K562 (cell line): ENCODE measurements around the gene ARHGAP10. TPM values are rescaled to one million over a fixed set of nuclear protein-coding genes. Genes with fewer than 3 reads are reported as not detected.

Experiments
- ATAC-seq: fragments of 200-7000 bp; cut with Tn5 transposase; 3 replicates; pipeline ENCODE4 v1.9.1; 2020; ENCODE audit warnings: moderate library complexity
- BruUV-seq: library from RNA; stranded (reverse); fragments of 400-500 nt; replicated peaks from 2 replicates; lab custom pipeline; 2021; lab: Mats Ljungman, UMichigan
- CTCF ChIA-PET: fragments of 300-600 bp; formaldehyde crosslinking; extraction: SDS; loops from one replicate; lab custom pipeline; 2021; ENCODE audit warnings: low intra/inter-chr PET ratio; lab: Yijun Ruan, JAX
- POLR2A ChIA-PET: fragments of 300-600, 350-650 bp; sonication (Branson Sonifier 250); formaldehyde crosslinking; extraction: SDS; loops from one replicate; lab custom pipeline; 2021; ENCODE audit warnings: antibody characterized with exemption, inconsistent platforms; lab: Yijun Ruan, JAX
- DNase-seq, 4 experiments: peaks; one replicate each; pipeline versions ENCODE4 v3.0.0 to v3.0.0-alpha.2; 2011 to 2018; ENCODE audit warnings: low spot score in 3 of 4, mixed read lengths in 3 of 4; ENCODE audit errors: extremely low read depth in 1 of 4
- FAIRE-seq: peaks from 2 replicates; lab custom pipeline; 2011; peaks lifted over from hg19 to GRCh38; lab: Jason Lieb, UNC
- H2AFZ ChIP-seq: 2 replicates; pipeline ENCODE4 v1.6.0; 2011; ENCODE audit warnings: low read depth, low read length, control low read depth, inconsistent platforms
- H3K27ac ChIP-seq: fragments of 200-600 bp; 3 replicates; pipeline ENCODE4 v1.8.0; 2011; ENCODE audit warnings: low read depth, mild to moderate bottlenecking, control low read depth, inconsistent platforms, low read length, moderate library complexity, mixed read lengths; ENCODE audit errors: extremely low read depth
- H3K27me3 ChIP-seq, 2 experiments: fragments of 300-600 bp in 1 of 2; 2 replicates in 1 of 2; 3 replicates in 1 of 2; pipeline versions ENCODE4 v1.6.0 to v1.8.0; 2011; ENCODE audit warnings: inconsistent platforms in 2 of 2, low read length in 2 of 2, mild to moderate bottlenecking in 1 of 2, mixed read lengths in 1 of 2, moderate library complexity in 1 of 2; ENCODE audit not compliant: control insufficient read depth in 2 of 2, insufficient read depth in 2 of 2
- H3K36me3 ChIP-seq: fragments of 300-600 bp; 3 replicates; pipeline ENCODE4 v1.8.0; 2011; ENCODE audit warnings: mild to moderate bottlenecking, low read length, inconsistent platforms; ENCODE audit not compliant: control insufficient read depth, insufficient read depth
- H3K4me1 ChIP-seq, 2 experiments: fragments of 200-600 bp in 1 of 2; replicated peaks in 1 of 2; 2 replicates in 1 of 2; 3 replicates in 1 of 2; pipeline versions ENCODE4 v1.5.1 to v1.8.0; 2011; ENCODE audit warnings: inconsistent platforms in 2 of 2, low read length in 2 of 2, mild to moderate bottlenecking in 1 of 2, mixed read lengths in 1 of 2, moderate library complexity in 1 of 2; ENCODE audit not compliant: control insufficient read depth in 2 of 2, insufficient read depth in 2 of 2
- H3K4me2 ChIP-seq: 2 replicates; pipeline ENCODE4 v1.6.1; 2011; ENCODE audit warnings: low read length, control low read depth, inconsistent platforms, mixed read lengths; ENCODE audit not compliant: insufficient read depth
- H3K4me3 ChIP-seq: fragments of 200-600 bp; sonication (generic), shearing (Covaris generic); 2 replicates; pipeline ENCODE4 v1.5.1; 2016; ENCODE audit warnings: control low read depth, inconsistent platforms
- H3K79me2 ChIP-seq: fragments of 200-600 bp; 3 replicates; pipeline ENCODE4 v1.8.0; 2011; ENCODE audit warnings: low read length, inconsistent platforms; ENCODE audit not compliant: control insufficient read depth, insufficient read depth
- H3K9ac ChIP-seq, 2 experiments: 2 replicates each; pipeline versions ENCODE4 v1.6.0 to v1.6.1; 2011; ENCODE audit warnings: low read depth in 2 of 2, low read length in 2 of 2, control low read depth in 1 of 2, inconsistent platforms in 1 of 2, mild to moderate bottlenecking in 1 of 2, mixed read lengths in 1 of 2; ENCODE audit not compliant: insufficient read depth in 1 of 2
- H3K9me1 ChIP-seq: one replicate; pipeline ENCODE4 v1.6.0; 2011; ENCODE audit warnings: inconsistent platforms, mild to moderate bottlenecking, low read length, moderate library complexity; ENCODE audit not compliant: control insufficient read depth, insufficient read depth
- H3K9me3 ChIP-seq: replicated peaks from 2 replicates; pipeline ENCODE4 v1.5.1; 2011; ENCODE audit warnings: low read depth, low read length, inconsistent platforms; ENCODE audit not compliant: control insufficient read depth, insufficient read depth
- H4K20me1 ChIP-seq: replicated peaks from 2 replicates; pipeline ENCODE4 v1.6.1; 2011; ENCODE audit warnings: low read length, inconsistent platforms, mixed read lengths; ENCODE audit not compliant: control insufficient read depth, insufficient read depth
- BRD9 ChIP-seq: fragments of 450-650 bp; IDR thresholded peaks from 2 replicates; pipeline ENCODE4 v1.6.1; 2018; ENCODE audit warnings: low read depth; ENCODE audit not compliant: partially characterized antibody
- CBFA2T3 ChIP-seq: fragments of 450-650 bp; IDR thresholded peaks from 2 replicates; pipeline ENCODE4 v1.6.1; 2017
- ELF2 ChIP-seq: fragments of 250-450 bp; sonication (Bioruptor Pico); IDR thresholded peaks from 2 replicates; pipeline ENCODE4 v1.5.0; 2021; ENCODE audit warnings: mild to moderate bottlenecking
- ELF4 ChIP-seq: fragments of 450-650 bp; formaldehyde crosslinking; IDR thresholded peaks from 2 replicates; pipeline ENCODE4 v1.4.0; 2022; ENCODE audit warnings: missing genetic modification characterization
- FOXJ2 ChIP-seq: fragments of 200-800 bp; sonication (Bioruptor generic); IDR thresholded peaks from 2 replicates; pipeline ENCODE4 v1.6.1; 2016; ENCODE audit warnings: missing genetic modification characterization, missing compliant biosample characterization
- FOXJ3 ChIP-seq: sonication (generic); formaldehyde crosslinking; IDR thresholded peaks from 2 replicates; pipeline ENCODE4 v1.4.0; 2020; ENCODE audit warnings: mild to moderate bottlenecking, missing genetic modification reagents
- GTF2B ChIP-seq: IDR thresholded peaks from 2 replicates; pipeline ENCODE4 v1.6.1; 2011; ENCODE audit not compliant: insufficient read length; ENCODE audit errors: extremely low read depth
- HDAC8 ChIP-seq: fragments of 450-650 bp; IDR thresholded peaks from 2 replicates; pipeline ENCODE4 v1.6.1; 2016; ENCODE audit warnings: mild to moderate bottlenecking, missing genetic modification characterization, moderate library complexity, missing compliant biosample characterization
- NCOA4 ChIP-seq: fragments of 450-650 bp; IDR thresholded peaks from 2 replicates; pipeline ENCODE4 v1.6.1; 2018; ENCODE audit warnings: mild to moderate bottlenecking; ENCODE audit not compliant: partially characterized antibody
- NFIC ChIP-seq: fragments of 450-650 bp; IDR thresholded peaks from 2 replicates; pipeline ENCODE4 v1.6.1; 2017; ENCODE audit warnings: mild to moderate bottlenecking, inconsistent platforms
- NR1H2 ChIP-seq: sonication (generic); formaldehyde crosslinking; IDR thresholded peaks from 2 replicates; pipeline ENCODE4 v1.4.0; 2020; ENCODE audit warnings: mild to moderate bottlenecking, missing genetic modification reagents
- NR4A1 ChIP-seq, 2 experiments: fragments of 250-450 bp in 1 of 2; fragments of 450-650 bp in 1 of 2; sonication (Bioruptor Pico) in 1 of 2; IDR thresholded peaks; 2 replicates each; pipeline versions ENCODE4 v1.4.0 to v1.6.1; 2016 to 2020; ENCODE audit warnings: mild to moderate bottlenecking in 2 of 2, missing compliant biosample characterization in 1 of 2, missing genetic modification characterization in 1 of 2, moderate library complexity in 1 of 2
- RAD51 ChIP-seq: fragments of 450-650 bp; IDR thresholded peaks from 2 replicates; pipeline ENCODE4 v1.7.1; 2016; ENCODE audit warnings: low read depth, mild to moderate bottlenecking, borderline replicate concordance
- RBFOX2 ChIP-seq: fragments of 200-400 bp; formaldehyde crosslinking; IDR thresholded peaks from 2 replicates; pipeline ENCODE4 v1.6.1; 2017; ENCODE audit warnings: low read depth, mild to moderate bottlenecking, low read length, moderate library complexity
- RNF2 ChIP-seq: sonication (generic); IDR thresholded peaks from 2 replicates; pipeline ENCODE4 v1.6.1; 2016
- SRSF9 ChIP-seq: fragments of 200-400 bp; formaldehyde crosslinking; IDR thresholded peaks from 2 replicates; pipeline ENCODE4 v1.6.1; 2017; ENCODE audit warnings: low read depth, low read length, borderline replicate concordance
- TEAD1 ChIP-seq, 2 experiments: fragments of 450-650 bp in 1 of 2; sonication (generic) in 1 of 2; formaldehyde crosslinking; IDR thresholded peaks; 2 replicates each; pipeline versions ENCODE4 v1.4.0 to v1.8.0; 2020 to 2022; ENCODE audit warnings: mild to moderate bottlenecking in 2 of 2, missing genetic modification reagents in 1 of 2
- TFAM ChIP-seq: fragments of 250-450 bp; sonication (Bioruptor Pico); conservative IDR thresholded peaks from 2 replicates; pipeline ENCODE4 v1.5.0; 2021; ENCODE audit warnings: mild to moderate bottlenecking, moderate library complexity
- ZNF507 ChIP-seq: conservative IDR thresholded peaks from 2 replicates; pipeline ENCODE4 v1.6.1; 2017; ENCODE audit warnings: missing genetic modification characterization, missing compliant biosample characterization
- ZNF695 ChIP-seq: fragments of 450-650 bp; formaldehyde crosslinking; IDR thresholded peaks from 2 replicates; pipeline ENCODE4 v1.4.0; 2020; ENCODE audit warnings: mild to moderate bottlenecking, moderate library complexity
- WGBS: fragments of 100-300 bp; shearing (Covaris generic); methylation state at CpG from one replicate; pipeline ENCODE4 v1.1.6; 2016; ENCODE audit warnings: low coverage, mixed read lengths; ENCODE audit not compliant: insufficient coverage; ENCODE audit errors: missing lambda C conversion rate; 5-methylcytosine and 5-hydroxymethylcytosine counted together
- in situ Hi-C: fragments of 300-500 bp; cut with MboI; formaldehyde crosslinking; loops from 4 replicates; pipeline ENCODE4 v1.15.0; 2018; ENCODE audit warnings: inconsistent platforms, mixed read lengths
- intact Hi-C: fragments of 100-400 bp; cut with micrococcal nuclease; formaldehyde crosslinking; loops from 2 replicates; pipeline ENCODE4 v1.14.2; 2022
- polyA plus RNA-seq, 8 experiments: library from polyadenylated mRNA; depleted of rRNA in 4 of 8; stranded (reverse) in 5 of 8; unstranded in 3 of 8; fragments of >200 nt; fragmentation: Nextera tagmentation in 2 of 8; fragmentation: Illumina TruSeq in 1 of 8; extraction: Ambion mirVana in 2 of 8; extraction: Trizol in 1 of 8; gene quantifications; 2 replicates each; pipeline versions ENCODE4 v1.2.1 to v1.2.3, GENCODE V29; 2011 to 2014; ENCODE audit warnings: inconsistent platforms in 1 of 8, missing spikeins in 1 of 8
- total RNA-seq, 7 experiments: library from RNA; depleted of rRNA in 6 of 7; stranded (reverse); fragments of >200 nt in 6 of 7; fragmentation: Illumina TruSeq in 2 of 7; extraction: Trizol in 2 of 7; gene quantifications; 2 replicates each; pipeline versions ENCODE4 v1.2.1 to v1.2.3, GENCODE V29; 2011 to 2021; ENCODE audit warnings: low replicate concordance in 1 of 7

Gene ARHGAP10
- total and polyA plus RNA-seq, 9 of the 15 experiments (the other 6 are each of a cell fraction or from before 2014, with no cell fraction given), result 0.03 to 0.22 (median 0.06) TPM; not detected in 3

- Histone ChIP-seq H3K9ac (no peak overlapping the region), H3K4me2 (no peak overlapping the region), H3K27ac (no peak overlapping the region), H3K36me3 (no peaks in the 10 kb centered on the region), H3K4me1 (no peaks in the 10 kb centered on the region), H3K27me3 (no peaks in the 10 kb centered on the region), H3K9me3 (no peaks in the 10 kb centered on the region), H4K20me1 (no peaks in the 10 kb centered on the region), H3K4me3 (no peak overlapping the region), H3K79me2 (no peaks in the 10 kb centered on the region), H2AFZ (no peak overlapping the region), H3K9me1 (no peaks in the 10 kb centered on the region)
- POLR2A ChIA-PET, result no interaction called here
- FAIRE-seq (no peak), DNase-seq (no peak), ATAC-seq (no peak)
- intact Hi-C loops, result no loop called here
- no TSS peak for BruUV-seq
- TF ChIP-seq NR1H2 (CRISPR knock-in tag), result no peak
- no peak for TF ChIP-seq NFIC
- TF ChIP-seq TFAM (CRISPR knock-in tag), result no peak
- TF ChIP-seq BRD9, result no peak
- TF ChIP-seq RBFOX2, result no peak
- TF ChIP-seq NCOA4, result no peak
- no peak for TF ChIP-seq SRSF9
- TF ChIP-seq TEAD1 (CRISPR knock-in tag; IDR thresholded peaks at IDR 0.05), result no peak
- no peak for TF ChIP-seq FOXJ2
- TF ChIP-seq ZNF695 (CRISPR knock-in tag), result no peak
- no peak for TF ChIP-seq RNF2
- no peak for TF ChIP-seq ELF2
- TF ChIP-seq GTF2B, result no peak
- no peak for TF ChIP-seq ELF4 (CRISPR knock-in tag)
- TF ChIP-seq RAD51, result no peak
- TF ChIP-seq ZNF507 (tag), result no peak
- TF ChIP-seq FOXJ3 (CRISPR knock-in tag), result no peak
- no peak for TF ChIP-seq NR4A1 (CRISPR knock-in tag; IDR thresholded peaks at IDR 0.05)
- TF ChIP-seq NR4A1 (tag; IDR thresholded peaks at IDR 0.05), result no peak
- TF ChIP-seq HDAC8 (tag), result no peak
- no peak for TF ChIP-seq CBFA2T3
- in situ Hi-C loops, result no loop called here
- 0% methylated on average over 2 of the region's 2 CpGs for WGBS
- CTCF ChIA-PET, result no interaction called here
Measured at GRCh38 chr4:147975933-147976928, 244.3 kb downstream of the ARHGAP10 start.
